NT2/D1 (cell line): Measurements from ENCODE around the gene KRT14.
"Not testable (repeated sequence)": the region's sequence is repeated elsewhere in the genome, so short reads cannot be mapped to it uniquely, and the experiment has no call there.

Experiments
- DNase-seq: peaks from one replicate; pipeline ENCODE4 v3.0.0-alpha.2; 2011; ENCODE audit warnings: low read depth, low spot score
- H3K27me3 ChIP-seq: 2 replicates; pipeline ENCODE4 v1.6.0; 2011; ENCODE audit warnings: mild to moderate bottlenecking; ENCODE audit not compliant: insufficient read length, insufficient read depth
- H3K36me3 ChIP-seq: 2 replicates; pipeline ENCODE4 v1.6.1; 2011; ENCODE audit warnings: mild to moderate bottlenecking, low read length, mixed read lengths; ENCODE audit not compliant: insufficient read depth, insufficient read length
- H3K4me1 ChIP-seq: 2 replicates; pipeline ENCODE4 v1.5.1; 2011; ENCODE audit not compliant: insufficient read depth, insufficient read length
- H3K4me3 ChIP-seq: 2 replicates; pipeline ENCODE4 v1.5.1; 2011; ENCODE audit warnings: low read depth; ENCODE audit not compliant: insufficient read length
- H3K9ac ChIP-seq: 2 replicates; pipeline ENCODE4 v1.6.0; 2011; ENCODE audit warnings: low read depth; ENCODE audit not compliant: insufficient read length
- H3K9me3 ChIP-seq: 2 replicates; pipeline ENCODE4 v1.5.1; 2011; ENCODE audit warnings: mild to moderate bottlenecking, low read length; ENCODE audit not compliant: insufficient read depth
- SUZ12 ChIP-seq: IDR thresholded peaks from 2 replicates; pipeline ENCODE4 v1.6.1; 2011; ENCODE audit not compliant: insufficient read length, insufficient read depth; ENCODE audit errors: extremely low read depth
- YY1 ChIP-seq: IDR thresholded peaks from 2 replicates; pipeline ENCODE4 v1.6.1; 2011; ENCODE audit not compliant: insufficient read length, insufficient read depth
- ZNF274 ChIP-seq: IDR thresholded peaks from 2 replicates; pipeline ENCODE4 v1.6.1; 2011; ENCODE audit warnings: mild to moderate bottlenecking, low read depth, low read length

Gene KRT14

DNA sequence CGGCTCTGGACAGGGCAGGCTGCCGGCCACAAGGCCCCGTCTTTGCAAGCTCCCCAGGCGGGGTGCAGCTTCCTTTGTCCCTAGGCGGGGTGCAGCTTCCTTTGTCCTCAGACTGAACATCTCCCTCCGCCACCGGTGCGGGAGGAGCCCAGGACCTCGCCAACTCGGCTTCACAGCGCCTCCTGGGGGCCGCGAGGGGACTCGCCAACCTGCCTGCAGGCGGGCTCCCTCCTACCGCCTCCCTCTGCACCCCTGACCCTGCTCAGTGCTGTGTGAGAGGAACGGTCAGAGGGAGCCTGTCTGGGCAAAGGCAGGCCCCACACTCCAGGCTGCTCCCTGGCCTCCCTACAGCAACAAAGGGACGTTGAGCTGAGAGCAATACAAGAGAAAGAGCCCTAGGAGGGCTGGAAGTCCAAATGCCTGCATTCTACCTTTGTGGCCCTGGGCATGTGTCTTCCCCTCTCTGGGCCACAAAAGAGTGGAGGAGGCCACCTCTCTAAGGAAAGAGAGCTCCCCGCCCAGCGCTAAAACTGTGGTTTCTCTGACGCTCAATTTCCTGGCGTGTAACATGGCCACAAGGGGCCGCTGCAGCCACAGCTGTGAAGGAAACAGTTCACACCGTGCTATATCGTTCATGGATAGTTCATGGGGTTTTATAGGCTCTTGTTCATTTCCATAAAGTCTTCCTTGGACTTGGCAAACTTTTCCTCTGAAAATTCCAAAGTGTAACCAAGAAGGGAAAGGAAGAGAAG, 37.7 kb downstream of the KRT14 start:
- no peaks in the 10 kb centered on the region for H3K9me3 ChIP-seq
- H3K4me3 ChIP-seq, result no peak overlapping the region
- peak overlapping the region; percentile 66 for H3K9ac ChIP-seq
- no peaks in the 10 kb centered on the region for H3K36me3 ChIP-seq
- H3K27me3 ChIP-seq, result no peaks in the 10 kb centered on the region
- DNase-seq, result peak; percentile 68
- peaks cover 16% of the 10 kb centered on the region for H3K4me1 ChIP-seq
- TF ChIP-seq ZNF274, result no peak
- TF ChIP-seq SUZ12, result no peak
- no peak for TF ChIP-seq YY1

DNA sequence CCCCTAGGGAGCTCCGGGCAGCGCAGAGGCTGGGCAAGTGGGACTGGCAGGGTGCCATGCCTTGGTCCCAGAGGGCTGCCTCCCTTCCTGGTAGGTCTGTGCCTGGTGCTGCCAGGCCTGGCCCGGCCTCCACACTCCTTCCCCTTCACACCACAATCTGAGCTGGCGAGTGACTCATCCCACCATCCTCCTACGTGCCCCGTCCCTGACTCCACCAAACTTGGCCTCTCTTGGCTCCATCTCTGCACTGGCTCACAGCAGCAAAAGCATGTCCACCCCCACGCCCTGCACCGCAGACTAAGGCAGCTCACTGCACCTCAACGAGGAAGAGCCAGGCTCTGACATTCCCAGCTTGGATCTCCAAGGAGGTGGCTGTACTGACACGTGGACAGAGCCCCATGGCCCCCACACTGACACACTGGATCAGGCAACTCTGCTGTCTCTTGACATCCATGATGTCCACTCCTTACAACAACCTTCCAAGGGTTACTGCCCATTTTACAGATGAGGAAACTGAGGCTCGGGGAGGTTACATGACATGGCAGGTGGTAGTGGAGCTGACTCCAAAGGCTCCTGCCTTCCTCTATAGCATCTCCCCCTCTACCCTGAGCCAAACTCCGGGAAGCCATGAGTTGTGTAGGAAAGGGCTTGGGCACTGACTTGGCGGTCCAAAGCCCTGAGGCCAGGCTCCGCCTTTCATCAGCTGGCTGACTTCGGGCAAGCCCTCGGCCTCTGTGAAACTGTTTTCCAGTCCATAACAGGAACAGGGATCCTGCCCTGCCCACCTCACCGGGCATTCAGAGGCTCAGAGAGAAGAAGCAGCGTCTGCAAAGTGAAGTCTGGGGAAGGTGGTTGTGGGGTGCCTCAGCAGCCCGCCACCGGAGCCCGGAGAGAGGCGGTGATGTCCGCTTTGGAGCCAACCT, 38.5 kb downstream of the KRT14 start:
- H3K9me3 ChIP-seq, result no peaks in the 10 kb centered on the region
- H3K36me3 ChIP-seq, result no peaks in the 10 kb centered on the region
- no peak for DNase-seq
- no peak overlapping the region for H3K4me3 ChIP-seq
- peaks cover 16% of the 10 kb centered on the region for H3K4me1 ChIP-seq
- TF ChIP-seq YY1 (no peak), ZNF274 (no peak), SUZ12 (no peak)
- peak overlapping the region; percentile 37 for H3K9ac ChIP-seq
- H3K27me3 ChIP-seq, result no peaks in the 10 kb centered on the region

DNA sequence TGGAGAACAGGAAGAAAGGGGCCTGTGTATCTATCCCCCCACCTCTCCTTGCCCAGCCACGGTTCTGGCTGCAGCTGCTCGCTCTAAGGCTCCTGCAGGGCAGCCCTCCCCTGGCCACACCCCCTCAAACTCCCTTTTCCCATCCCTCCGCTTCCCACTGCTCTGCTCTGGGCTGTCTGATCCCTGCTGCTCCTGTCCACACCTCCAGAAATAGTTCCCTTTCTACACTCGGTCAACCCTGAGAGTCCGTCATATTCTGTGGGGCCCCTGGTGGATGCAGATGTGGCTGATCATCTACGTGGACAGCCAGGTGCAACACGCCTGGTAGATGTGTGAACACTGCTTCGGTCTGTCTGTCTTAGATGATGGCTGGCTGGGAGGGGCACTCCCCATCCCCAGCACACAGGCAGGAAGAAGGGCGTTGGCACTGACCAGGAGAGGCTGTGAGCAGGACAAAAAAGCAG, 39.3 kb downstream of the KRT14 start:
- Histone ChIP-seq H3K27me3 (no peaks in the 10 kb centered on the region), H3K36me3 (no peaks in the 10 kb centered on the region), H3K9me3 (no peaks in the 10 kb centered on the region), H3K9ac (no peak overlapping the region), H3K4me3 (no peak overlapping the region), H3K4me1 (peaks cover 16% of the 10 kb centered on the region)
- no peak for DNase-seq
- TF ChIP-seq YY1 (no peak), ZNF274 (no peak), SUZ12 (no peak)

DNA sequence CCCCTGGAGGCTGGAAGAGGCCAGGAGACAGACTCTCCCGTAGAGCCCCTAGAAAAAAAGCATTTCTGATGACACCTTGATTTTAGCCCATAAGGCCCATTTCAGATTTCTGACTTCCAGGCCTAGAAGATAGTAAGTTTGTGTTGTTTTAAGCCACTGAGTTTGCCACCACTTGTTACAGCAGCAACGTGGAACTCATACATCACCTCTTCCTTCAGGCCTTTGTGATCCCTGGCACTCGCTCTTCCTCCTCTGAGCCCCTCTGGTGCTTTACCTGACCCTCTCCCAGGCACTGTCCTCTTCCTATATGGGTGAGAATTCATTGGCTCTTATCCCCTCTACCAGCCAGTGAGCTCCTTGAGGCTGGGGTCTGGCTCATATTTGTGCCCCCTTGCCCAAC, 39.9 kb downstream of the KRT14 start:
- Histone ChIP-seq H3K9ac (no peak overlapping the region), H3K9me3 (no peaks in the 10 kb centered on the region), H3K4me3 (no peak overlapping the region), H3K27me3 (no peaks in the 10 kb centered on the region), H3K4me1 (peaks cover 16% of the 10 kb centered on the region), H3K36me3 (no peaks in the 10 kb centered on the region)
- no peak for DNase-seq
- TF ChIP-seq SUZ12 (no peak), YY1 (no peak), ZNF274 (no peak)

DNA sequence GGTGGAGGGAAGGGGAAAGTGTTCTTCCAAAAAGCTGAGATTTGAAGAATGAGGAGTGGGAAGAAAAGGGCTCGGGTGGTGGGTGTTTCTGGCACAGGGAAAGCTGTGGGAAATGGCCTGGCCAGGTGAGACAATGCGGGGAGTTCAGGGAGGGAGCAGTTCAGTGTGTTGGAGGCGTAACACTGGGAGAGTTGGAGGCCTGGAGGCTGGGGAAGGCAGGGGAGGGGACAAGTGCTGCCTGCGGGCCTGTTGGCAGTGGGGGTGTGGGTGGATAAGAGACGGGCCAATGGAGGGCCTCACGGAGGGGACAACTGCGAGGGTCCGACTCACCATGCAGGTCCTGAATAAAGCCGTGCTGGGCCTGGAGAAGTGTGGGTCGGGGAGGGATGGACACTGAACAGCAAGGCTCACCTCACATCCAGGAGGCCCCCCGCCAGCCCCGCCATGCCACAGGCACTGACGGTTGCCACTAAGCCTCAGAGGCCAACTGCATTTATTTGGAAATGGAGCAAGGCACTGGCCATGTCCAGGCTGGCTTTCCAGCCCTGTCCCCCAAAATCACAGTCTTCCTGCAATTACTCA, 40.8 kb downstream of the KRT14 start:
- H3K36me3 ChIP-seq, result no peaks in the 10 kb centered on the region
- no peaks in the 10 kb centered on the region for H3K9me3 ChIP-seq
- no peak for DNase-seq
- H3K9ac ChIP-seq, result no peak overlapping the region
- no peak overlapping the region for H3K4me3 ChIP-seq
- H3K4me1 ChIP-seq, result peaks cover 16% of the 10 kb centered on the region
- H3K27me3 ChIP-seq, result no peaks in the 10 kb centered on the region
- no peak for TF ChIP-seq SUZ12

DNA sequence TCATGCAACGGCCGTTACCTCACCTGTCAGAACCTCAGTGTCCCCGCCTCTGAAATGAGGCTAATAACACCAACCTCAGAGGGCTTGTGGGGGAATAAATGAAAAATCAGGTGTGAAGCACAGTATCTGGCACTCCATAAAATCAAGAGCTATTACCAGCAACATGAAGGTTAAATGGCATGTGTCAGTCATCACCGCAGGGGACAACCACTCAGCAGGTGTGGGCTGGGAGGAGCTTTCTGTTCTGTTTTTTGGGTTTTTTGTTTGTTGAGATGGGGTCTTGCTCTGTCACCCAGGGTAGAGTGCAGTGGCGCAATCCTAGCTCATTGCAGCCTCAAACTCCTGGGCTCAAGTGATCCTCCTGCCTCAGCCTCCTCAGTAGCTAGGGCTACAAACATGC, 41.8 kb downstream of the KRT14 start:
- no peak overlapping the region for H3K9ac ChIP-seq

DNA sequence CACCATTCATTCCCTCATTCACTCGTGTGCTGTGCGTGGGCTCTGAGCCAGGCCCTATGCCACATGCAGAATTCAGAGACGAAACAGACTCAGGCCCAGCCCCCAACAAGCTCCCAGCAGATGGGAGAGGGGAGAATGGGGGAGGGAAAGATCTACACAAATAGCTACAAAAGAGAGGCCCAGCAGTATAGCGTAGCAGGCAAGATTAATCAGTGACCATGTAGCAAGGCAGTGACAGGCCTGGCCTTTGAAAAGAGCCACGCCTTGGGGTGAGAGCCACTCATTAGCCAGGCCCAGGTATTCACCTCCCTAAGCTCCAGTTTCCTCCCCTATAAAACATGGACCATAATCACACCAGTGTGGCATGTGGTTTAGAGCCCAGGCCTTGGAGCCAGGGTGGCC, 42.2 kb downstream of the KRT14 start:
- no peak for TF ChIP-seq YY1
- Histone ChIP-seq H3K9ac (peak overlapping the region; percentile 27), H3K36me3 (no peaks in the 10 kb centered on the region), H3K4me3 (no peak overlapping the region), H3K27me3 (no peaks in the 10 kb centered on the region), H3K9me3 (no peaks in the 10 kb centered on the region), H3K4me1 (peaks cover 21% of the 10 kb centered on the region)
- no peak for DNase-seq

More for the DNA sequence above, 41.8 kb downstream of the KRT14 start:
- no peak overlapping the region for H3K4me3 ChIP-seq
- peaks cover 21% of the 10 kb centered on the region for H3K4me1 ChIP-seq
- no peaks in the 10 kb centered on the region for H3K9me3 ChIP-seq
- DNase-seq, result no peak
- H3K36me3 ChIP-seq, result no peaks in the 10 kb centered on the region
- no peaks in the 10 kb centered on the region for H3K27me3 ChIP-seq
- no peak for TF ChIP-seq ZNF274
- TF ChIP-seq YY1, result no peak
- no peak for TF ChIP-seq SUZ12

DNA sequence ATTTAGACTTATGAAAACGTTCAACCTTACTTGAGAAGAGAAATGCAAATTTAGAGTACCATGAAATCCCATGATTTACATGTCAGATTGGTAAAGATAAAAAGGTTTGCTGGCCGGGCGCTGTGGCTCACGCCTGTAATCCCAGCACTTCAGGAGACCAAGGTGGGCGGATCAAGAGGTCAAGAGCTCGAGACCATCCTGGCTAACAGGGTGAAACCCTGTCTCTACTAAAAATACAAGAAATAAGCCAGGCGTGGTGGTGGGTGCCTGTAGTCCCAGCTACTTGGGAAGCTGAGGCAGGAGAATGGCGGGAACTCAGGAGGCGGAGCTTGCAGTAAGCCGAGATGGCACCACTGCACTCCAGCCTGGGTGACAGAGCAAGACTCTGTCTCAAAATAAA, 43.9 kb downstream of the KRT14 start:
- not testable (repeated sequence) for H3K36me3 ChIP-seq, H3K9ac ChIP-seq, H3K27me3 ChIP-seq, H3K4me3 ChIP-seq, DNase-seq, H3K9me3 ChIP-seq
- peaks cover 29% of the 10 kb centered on the region for H3K4me1 ChIP-seq
